ENCODE measurements around the gene PNLIP.

Gene PNLIP

GRCh38 chr10:116599991-116600390, 54.3 kb downstream of the PNLIP start:
- no peak for DNase-seq (ENCODE audit: low read depth in 2 of 2)
- no peak overlapping the region for H3K4me3 ChIP-seq (replicated peaks in 1 of 2; ENCODE audit: low read depth in 2 of 2, low read length in 2 of 2)
- no peak for TF ChIP-seq CTCF (IDR thresholded peaks at IDR 0.05; ENCODE audit: low read depth, low read length)

GRCh38 chr10:116602648-116603400, 57.1 kb downstream of the PNLIP start:
- no peak for DNase-seq (ENCODE audit: low read depth in 2 of 2)
- no peak for TF ChIP-seq CTCF (IDR thresholded peaks at IDR 0.05; ENCODE audit: low read depth, low read length)
- H3K4me3 ChIP-seq (replicated peaks in 1 of 2; ENCODE audit: low read depth in 2 of 2, low read length in 2 of 2): no peak overlapping the region

DNA sequence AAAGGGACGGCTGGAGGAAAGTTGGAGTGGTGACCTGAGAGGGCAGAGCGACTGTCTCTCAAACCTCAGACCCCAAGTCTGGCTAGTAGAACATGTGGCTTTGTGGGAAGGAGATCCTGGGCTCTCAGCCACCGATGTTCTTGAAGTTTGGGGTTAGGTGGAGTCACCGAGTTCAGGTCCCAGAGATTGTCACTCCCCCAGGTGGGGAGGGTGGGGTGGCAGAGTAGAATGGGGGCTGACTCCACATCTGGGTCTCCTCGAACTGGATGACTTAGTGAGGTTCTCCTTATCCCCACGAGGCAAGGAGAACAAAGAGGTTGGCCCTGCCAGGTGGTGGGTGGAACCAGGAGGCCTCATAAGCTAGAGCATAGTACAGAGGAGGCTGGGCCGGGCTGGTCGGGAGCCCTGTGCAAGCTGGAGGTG, 60.3 kb downstream of the PNLIP start:
- no peak for TF ChIP-seq CTCF (IDR thresholded peaks at IDR 0.05; ENCODE audit: low read depth, low read length)
- DNase-seq (ENCODE audit: low read depth in 2 of 2): no peak

GRCh38 chr10:116607336-116607735, 61.6 kb downstream of the PNLIP start:
- no peak for TF ChIP-seq CTCF (IDR thresholded peaks at IDR 0.05; ENCODE audit: low read depth, low read length)
- no peak for DNase-seq (ENCODE audit: low read depth in 2 of 2)
- no peak overlapping the region for H3K4me3 ChIP-seq (replicated peaks in 1 of 2; ENCODE audit: low read depth in 2 of 2, low read length in 2 of 2)

More for the DNA sequence above, 60.3 kb downstream of the PNLIP start:
- H3K4me3 ChIP-seq (replicated peaks in 1 of 2; ENCODE audit: low read depth in 2 of 2, low read length in 2 of 2): no peak overlapping the region

DNA sequence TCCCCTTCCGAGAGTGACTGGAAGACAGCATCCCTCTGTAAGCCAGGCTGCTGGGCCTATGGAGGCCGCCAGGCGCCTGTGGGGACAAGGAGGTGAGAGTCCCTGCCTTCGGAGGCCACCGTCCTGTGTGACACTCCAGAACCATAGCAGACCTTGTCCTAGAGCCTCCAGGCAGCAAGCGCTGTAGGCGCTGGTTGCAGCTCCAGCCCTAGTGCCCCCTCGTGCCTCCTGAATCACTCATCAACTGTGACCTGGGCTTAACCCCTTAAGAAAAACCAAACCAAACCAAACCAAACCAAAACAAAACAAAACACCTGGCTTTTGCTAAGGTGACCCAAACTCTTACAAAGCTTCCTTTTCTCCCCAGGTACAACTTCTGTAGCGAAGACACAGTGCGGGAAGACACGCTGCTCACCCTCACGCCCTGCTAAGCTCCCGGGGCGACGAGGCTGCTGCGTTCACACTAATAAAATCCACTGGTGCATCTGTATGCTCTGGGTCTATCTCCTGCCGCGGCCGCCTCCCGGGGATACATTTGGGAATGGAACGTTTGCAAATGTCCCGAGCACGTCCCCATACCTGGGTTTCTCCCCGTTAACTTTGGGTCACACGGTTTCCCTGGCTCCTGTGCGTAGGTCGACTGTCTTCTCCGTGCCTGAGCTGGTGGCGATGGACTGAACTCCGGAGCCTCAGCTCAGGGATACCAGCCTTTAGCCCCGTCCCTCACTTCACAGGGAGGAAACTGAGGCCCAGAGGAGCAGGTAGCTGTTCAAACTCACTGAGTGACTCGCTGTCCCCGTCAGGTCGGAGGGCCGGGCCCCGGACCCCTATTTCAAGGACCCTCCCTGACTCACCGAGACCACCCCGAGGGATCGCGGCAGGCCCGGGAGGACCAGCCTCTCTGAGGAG, 63.2 kb downstream of the PNLIP start:
- TF ChIP-seq CTCF (IDR thresholded peaks at IDR 0.05; ENCODE audit: low read depth, low read length): no peak
- no peak overlapping the region for H3K4me3 ChIP-seq (replicated peaks in 1 of 2; ENCODE audit: low read depth in 2 of 2, low read length in 2 of 2)
- DNase-seq (ENCODE audit: low read depth in 2 of 2): no peak

DNA sequence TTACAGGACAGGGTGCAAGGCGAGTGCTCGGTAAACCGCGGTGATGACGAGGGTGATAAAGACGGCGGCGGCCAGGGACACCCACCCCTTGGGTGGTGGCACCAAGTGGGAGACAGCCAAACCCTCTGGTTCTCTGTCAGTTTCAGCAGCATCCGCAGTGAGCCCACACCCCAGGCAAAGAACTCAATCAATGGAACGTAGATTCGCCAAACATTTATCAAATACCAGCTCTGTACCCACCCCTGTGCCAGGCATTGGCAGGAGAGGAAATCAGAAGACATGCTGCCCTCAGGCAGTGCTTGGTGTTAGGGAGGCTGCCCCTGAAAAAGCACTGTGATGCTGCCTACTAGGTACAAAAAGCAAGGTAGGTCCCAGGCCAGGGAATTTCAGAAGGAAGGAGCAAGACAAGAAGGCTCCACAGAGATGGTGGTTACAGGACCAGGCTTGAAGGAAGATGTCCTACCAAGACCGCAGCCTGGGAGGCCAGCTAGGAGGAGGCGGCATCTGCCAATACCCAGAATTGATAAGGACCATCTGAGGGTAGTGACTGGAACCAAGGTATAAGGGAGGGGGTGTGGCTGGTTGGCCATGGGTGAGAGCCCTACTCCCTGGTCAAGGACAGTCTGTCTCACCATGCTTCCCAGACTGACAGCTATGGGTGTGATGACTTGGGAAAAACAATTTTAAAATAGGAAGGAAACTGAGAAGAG, 64.9 kb downstream of the PNLIP start:
- TF ChIP-seq CTCF (IDR thresholded peaks at IDR 0.05; ENCODE audit: low read depth, low read length): no peak
- no peak overlapping the region for H3K4me3 ChIP-seq (replicated peaks in 1 of 2; ENCODE audit: low read depth in 2 of 2, low read length in 2 of 2)
- DNase-seq (ENCODE audit: low read depth in 2 of 2): no peak
